Measurements from ENCODE around the gene CAMTA1. TPM values are rescaled to one million over a fixed set of nuclear protein-coding genes. Genes with fewer than 3 reads are reported as not detected.

Gene CAMTA1
- polyA plus RNA-seq, 1 of the 3 experiments (the other 2 are of a cell fraction), result 63.1 TPM

DNA sequence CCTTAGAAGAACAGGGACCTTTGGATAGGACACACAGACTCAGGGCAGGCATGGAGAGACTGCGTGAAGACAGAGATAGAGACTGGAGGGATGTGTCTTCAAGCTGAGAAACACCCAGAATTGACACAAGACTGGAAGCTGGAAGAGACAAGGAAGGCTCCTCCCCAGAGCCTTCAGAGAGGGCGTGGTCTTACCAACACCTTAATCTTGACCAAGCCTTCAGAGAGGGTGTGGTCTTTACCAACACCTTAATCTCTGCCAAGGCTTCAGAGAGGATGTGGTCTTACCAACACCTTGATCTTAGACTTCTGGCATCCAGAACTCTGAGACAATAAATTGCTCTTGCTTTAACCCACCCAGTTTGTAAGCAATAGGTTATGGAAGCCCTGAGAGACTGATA is 504.4 kb downstream of the CAMTA1 start:
- no peaks in the 10 kb centered on the region for H3K9me3 ChIP-seq
- ChIA-PET CTCF (no interaction called here), POLR2A (no interaction called here)
- H3K79me2 ChIP-seq (ENCODE audit: insufficient read depth), result no peaks in the 10 kb centered on the region
- H3K27ac ChIP-seq (ENCODE audit: low read depth in 2 of 2, low read length in 1 of 2), result no peak overlapping the region
- H3F3A ChIP-seq (replicated peaks; ENCODE audit: insufficient read depth), result peaks cover 8% of the 10 kb centered on the region
- WGBS (ENCODE audit: low lambda C conversion rate), result 84% methylated on average over 2 of the region's 2 CpGs
- peaks cover 19 to 39% of the 10 kb centered on the region in 2 experiments for H3K4me1 ChIP-seq (ENCODE audit: control insufficient read depth in 1 of 2, insufficient read depth in 2 of 2, low read depth in 1 of 2, low read length in 1 of 2)
- H3K9me2 ChIP-seq, result no peaks in the 10 kb centered on the region
- no peak for DNase-seq
- no peaks in the 10 kb centered on the region for H3K36me3 ChIP-seq (replicated peaks in 1 of 2; ENCODE audit: control insufficient read depth in 1 of 2, insufficient read depth in 2 of 2, low read length in 1 of 2)
- no peak overlapping the region for H3K4me2 ChIP-seq
- H3K27me3 ChIP-seq (ENCODE audit: insufficient read depth), result no peaks in the 10 kb centered on the region
- no peak overlapping the region for H3K9ac ChIP-seq
- H3K4me3 ChIP-seq (ENCODE audit: low read depth in 2 of 2, low read length in 1 of 2), result no peak overlapping the region
- H4K20me1 ChIP-seq (ENCODE audit: insufficient read depth), result no peaks in the 10 kb centered on the region
- TF ChIP-seq, protein P1, sequence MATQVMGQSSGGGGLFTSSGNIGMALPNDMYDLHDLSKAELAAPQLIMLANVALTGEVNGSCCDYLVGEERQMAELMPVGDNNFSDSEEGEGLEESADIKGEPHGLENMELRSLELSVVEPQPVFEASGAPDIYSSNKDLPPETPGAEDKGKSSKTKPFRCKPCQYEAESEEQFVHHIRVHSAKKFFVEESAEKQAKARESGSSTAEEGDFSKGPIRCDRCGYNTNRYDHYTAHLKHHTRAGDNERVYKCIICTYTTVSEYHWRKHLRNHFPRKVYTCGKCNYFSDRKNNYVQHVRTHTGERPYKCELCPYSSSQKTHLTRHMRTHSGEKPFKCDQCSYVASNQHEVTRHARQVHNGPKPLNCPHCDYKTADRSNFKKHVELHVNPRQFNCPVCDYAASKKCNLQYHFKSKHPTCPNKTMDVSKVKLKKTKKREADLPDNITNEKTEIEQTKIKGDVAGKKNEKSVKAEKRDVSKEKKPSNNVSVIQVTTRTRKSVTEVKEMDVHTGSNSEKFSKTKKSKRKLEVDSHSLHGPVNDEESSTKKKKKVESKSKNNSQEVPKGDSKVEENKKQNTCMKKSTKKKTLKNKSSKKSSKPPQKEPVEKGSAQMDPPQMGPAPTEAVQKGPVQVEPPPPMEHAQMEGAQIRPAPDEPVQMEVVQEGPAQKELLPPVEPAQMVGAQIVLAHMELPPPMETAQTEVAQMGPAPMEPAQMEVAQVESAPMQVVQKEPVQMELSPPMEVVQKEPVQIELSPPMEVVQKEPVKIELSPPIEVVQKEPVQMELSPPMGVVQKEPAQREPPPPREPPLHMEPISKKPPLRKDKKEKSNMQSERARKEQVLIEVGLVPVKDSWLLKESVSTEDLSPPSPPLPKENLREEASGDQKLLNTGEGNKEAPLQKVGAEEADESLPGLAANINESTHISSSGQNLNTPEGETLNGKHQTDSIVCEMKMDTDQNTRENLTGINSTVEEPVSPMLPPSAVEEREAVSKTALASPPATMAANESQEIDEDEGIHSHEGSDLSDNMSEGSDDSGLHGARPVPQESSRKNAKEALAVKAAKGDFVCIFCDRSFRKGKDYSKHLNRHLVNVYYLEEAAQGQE (IDR thresholded peaks at IDR 0.05; ENCODE audit: low read depth, low read length), result no peak
- TF ChIP-seq EP300 (IDR thresholded peaks at IDR 0.05; ENCODE audit: borderline replicate concordance in 1 of 2, low read depth in 1 of 2, low read length in 1 of 2) (no peak), GATA2 (CRISPR knock-in tag; IDR thresholded peaks at IDR 0.05) (no peak), FOSL2 (IDR thresholded peaks at IDR 0.05; ENCODE audit: borderline replicate concordance, low read depth) (no peak), CHD2 (IDR thresholded peaks at IDR 0.05; ENCODE audit: low read length, partially characterized antibody) (no peak), SIN3A (IDR thresholded peaks at IDR 0.05; ENCODE audit: borderline replicate concordance, low read depth, low read length) (no peak), RAD21 (IDR thresholded peaks at IDR 0.05; ENCODE audit: low read length) (no peak), GABPA (IDR thresholded peaks at IDR 0.05; ENCODE audit: low read depth) (no peak), ELF1 (IDR thresholded peaks at IDR 0.05) (no peak), TCF12 (IDR thresholded peaks at IDR 0.05) (no peak), POLR2AphosphoS5 (IDR thresholded peaks at IDR 0.05; ENCODE audit: low read depth, low read length) (no peak), JUND (IDR thresholded peaks at IDR 0.05) (no peak)
- TF ChIP-seq, protein P2, sequence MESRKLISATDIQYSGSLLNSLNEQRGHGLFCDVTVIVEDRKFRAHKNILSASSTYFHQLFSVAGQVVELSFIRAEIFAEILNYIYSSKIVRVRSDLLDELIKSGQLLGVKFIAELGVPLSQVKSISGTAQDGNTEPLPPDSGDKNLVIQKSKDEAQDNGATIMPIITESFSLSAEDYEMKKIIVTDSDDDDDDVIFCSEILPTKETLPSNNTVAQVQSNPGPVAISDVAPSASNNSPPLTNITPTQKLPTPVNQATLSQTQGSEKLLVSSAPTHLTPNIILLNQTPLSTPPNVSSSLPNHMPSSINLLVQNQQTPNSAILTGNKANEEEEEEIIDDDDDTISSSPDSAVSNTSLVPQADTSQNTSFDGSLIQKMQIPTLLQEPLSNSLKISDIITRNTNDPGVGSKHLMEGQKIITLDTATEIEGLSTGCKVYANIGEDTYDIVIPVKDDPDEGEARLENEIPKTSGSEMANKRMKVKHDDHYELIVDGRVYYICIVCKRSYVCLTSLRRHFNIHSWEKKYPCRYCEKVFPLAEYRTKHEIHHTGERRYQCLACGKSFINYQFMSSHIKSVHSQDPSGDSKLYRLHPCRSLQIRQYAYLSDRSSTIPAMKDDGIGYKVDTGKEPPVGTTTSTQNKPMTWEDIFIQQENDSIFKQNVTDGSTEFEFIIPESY (IDR thresholded peaks at IDR 0.05; ENCODE audit: borderline replicate concordance, low read depth), result no peak
- TF ChIP-seq, protein P3, sequence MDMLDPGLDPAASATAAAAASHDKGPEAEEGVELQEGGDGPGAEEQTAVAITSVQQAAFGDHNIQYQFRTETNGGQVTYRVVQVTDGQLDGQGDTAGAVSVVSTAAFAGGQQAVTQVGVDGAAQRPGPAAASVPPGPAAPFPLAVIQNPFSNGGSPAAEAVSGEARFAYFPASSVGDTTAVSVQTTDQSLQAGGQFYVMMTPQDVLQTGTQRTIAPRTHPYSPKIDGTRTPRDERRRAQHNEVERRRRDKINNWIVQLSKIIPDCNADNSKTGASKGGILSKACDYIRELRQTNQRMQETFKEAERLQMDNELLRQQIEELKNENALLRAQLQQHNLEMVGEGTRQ (IDR thresholded peaks at IDR 0.05; ENCODE audit: borderline replicate concordance, low read depth, low read length), result no peak
- TF ChIP-seq, protein P4, sequence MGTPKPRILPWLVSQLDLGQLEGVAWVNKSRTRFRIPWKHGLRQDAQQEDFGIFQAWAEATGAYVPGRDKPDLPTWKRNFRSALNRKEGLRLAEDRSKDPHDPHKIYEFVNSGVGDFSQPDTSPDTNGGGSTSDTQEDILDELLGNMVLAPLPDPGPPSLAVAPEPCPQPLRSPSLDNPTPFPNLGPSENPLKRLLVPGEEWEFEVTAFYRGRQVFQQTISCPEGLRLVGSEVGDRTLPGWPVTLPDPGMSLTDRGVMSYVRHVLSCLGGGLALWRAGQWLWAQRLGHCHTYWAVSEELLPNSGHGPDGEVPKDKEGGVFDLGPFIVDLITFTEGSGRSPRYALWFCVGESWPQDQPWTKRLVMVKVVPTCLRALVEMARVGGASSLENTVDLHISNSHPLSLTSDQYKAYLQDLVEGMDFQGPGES (IDR thresholded peaks at IDR 0.05; ENCODE audit: low read depth, low read length), result no peak
- TF ChIP-seq, protein P5, sequence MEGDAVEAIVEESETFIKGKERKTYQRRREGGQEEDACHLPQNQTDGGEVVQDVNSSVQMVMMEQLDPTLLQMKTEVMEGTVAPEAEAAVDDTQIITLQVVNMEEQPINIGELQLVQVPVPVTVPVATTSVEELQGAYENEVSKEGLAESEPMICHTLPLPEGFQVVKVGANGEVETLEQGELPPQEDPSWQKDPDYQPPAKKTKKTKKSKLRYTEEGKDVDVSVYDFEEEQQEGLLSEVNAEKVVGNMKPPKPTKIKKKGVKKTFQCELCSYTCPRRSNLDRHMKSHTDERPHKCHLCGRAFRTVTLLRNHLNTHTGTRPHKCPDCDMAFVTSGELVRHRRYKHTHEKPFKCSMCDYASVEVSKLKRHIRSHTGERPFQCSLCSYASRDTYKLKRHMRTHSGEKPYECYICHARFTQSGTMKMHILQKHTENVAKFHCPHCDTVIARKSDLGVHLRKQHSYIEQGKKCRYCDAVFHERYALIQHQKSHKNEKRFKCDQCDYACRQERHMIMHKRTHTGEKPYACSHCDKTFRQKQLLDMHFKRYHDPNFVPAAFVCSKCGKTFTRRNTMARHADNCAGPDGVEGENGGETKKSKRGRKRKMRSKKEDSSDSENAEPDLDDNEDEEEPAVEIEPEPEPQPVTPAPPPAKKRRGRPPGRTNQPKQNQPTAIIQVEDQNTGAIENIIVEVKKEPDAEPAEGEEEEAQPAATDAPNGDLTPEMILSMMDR (IDR thresholded peaks at IDR 0.05), result no peak
- H2AFZ ChIP-seq (ENCODE audit: low read depth), result no peak overlapping the region
